D721Med (cell line): ENCODE data around the gene SLC41A2.
"Not testable (repeated sequence)": the region's sequence is repeated elsewhere in the genome, so short reads cannot be mapped to it uniquely, and the experiment has no call there.

Experiments used
- DNase-seq: peaks from one replicate; pipeline ENCODE4 v3.0.0; 2011; ENCODE audit warnings: low spot score; ENCODE audit not compliant: insufficient read length
- FAIRE-seq: peaks from 2 replicates; lab custom pipeline; 2011; peaks lifted over from hg19 to GRCh38; lab: Jason Lieb, UNC
- CTCF ChIP-seq: IDR thresholded peaks from 2 replicates; pipeline ENCODE4 v1.5.1; 2012; ENCODE audit warnings: mild to moderate bottlenecking, control low read depth; ENCODE audit not compliant: insufficient read depth; ENCODE audit errors: missing control alignments

Gene SLC41A2

GRCh38 chr12:104991565-104992128, 33.6 kb upstream of the SLC41A2 start:
- no peak for DNase-seq
- no peak for FAIRE-seq
- no peak for TF ChIP-seq CTCF

GRCh38 chr12:104990950-104991349, 32.9 kb upstream of the SLC41A2 start:
- TF ChIP-seq CTCF, result no peak
- no peak for FAIRE-seq

GRCh38 chr12:104986022-104986941, 28.2 kb upstream of the SLC41A2 start, which contains the start of gene NOPCHAP1:
Gene NOPCHAP1 (plus strand): TSS chr12:104986316. CDS start chr12:104986353, 37 bp downstream.
- no peak for FAIRE-seq
- DNase-seq, result peak; percentile 74
- TF ChIP-seq CTCF, result no peak

More at GRCh38 chr12:104990950-104991349, 32.9 kb upstream of the SLC41A2 start:
- no peak for DNase-seq

GRCh38 chr12:104985206-104985605, 27.1 kb upstream of the SLC41A2 start:
- DNase-seq (no peak), FAIRE-seq (no peak)
- no peak for TF ChIP-seq CTCF

GRCh38 chr12:104977688-104978087, 19.6 kb upstream of the SLC41A2 start:
- not testable (repeated sequence) for DNase-seq, FAIRE-seq

GRCh38 chr12:104976703-104977102, 18.6 kb upstream of the SLC41A2 start:
- no peak for FAIRE-seq
- no peak for TF ChIP-seq CTCF
- no peak for DNase-seq

- FAIRE-seq, result no peak
These were observed 17.7 kb upstream of the SLC41A2 start for GRCh38 chr12:104975587-104976343.

More at GRCh38 chr12:104975587-104976343, 17.7 kb upstream of the SLC41A2 start:
- TF ChIP-seq CTCF, result no peak
- no peak for DNase-seq
